ENCODE data around the gene OR7C2.

OR7C2 gene

GRCh38 chr19:14961956-14962685, 20.8 kb downstream of the OR7C2 start:
- no peak overlapping the region for H3K27ac ChIP-seq
- H3K9me3 ChIP-seq, result peaks cover 7% of the 10 kb centered on the region
- TF ChIP-seq, protein P1, sequence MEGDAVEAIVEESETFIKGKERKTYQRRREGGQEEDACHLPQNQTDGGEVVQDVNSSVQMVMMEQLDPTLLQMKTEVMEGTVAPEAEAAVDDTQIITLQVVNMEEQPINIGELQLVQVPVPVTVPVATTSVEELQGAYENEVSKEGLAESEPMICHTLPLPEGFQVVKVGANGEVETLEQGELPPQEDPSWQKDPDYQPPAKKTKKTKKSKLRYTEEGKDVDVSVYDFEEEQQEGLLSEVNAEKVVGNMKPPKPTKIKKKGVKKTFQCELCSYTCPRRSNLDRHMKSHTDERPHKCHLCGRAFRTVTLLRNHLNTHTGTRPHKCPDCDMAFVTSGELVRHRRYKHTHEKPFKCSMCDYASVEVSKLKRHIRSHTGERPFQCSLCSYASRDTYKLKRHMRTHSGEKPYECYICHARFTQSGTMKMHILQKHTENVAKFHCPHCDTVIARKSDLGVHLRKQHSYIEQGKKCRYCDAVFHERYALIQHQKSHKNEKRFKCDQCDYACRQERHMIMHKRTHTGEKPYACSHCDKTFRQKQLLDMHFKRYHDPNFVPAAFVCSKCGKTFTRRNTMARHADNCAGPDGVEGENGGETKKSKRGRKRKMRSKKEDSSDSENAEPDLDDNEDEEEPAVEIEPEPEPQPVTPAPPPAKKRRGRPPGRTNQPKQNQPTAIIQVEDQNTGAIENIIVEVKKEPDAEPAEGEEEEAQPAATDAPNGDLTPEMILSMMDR (IDR thresholded peaks at IDR 0.05), result no peak
- no peaks in the 10 kb centered on the region for H3K36me3 ChIP-seq
- H3K27me3 ChIP-seq, result no peaks in the 10 kb centered on the region
- H3K4me3 ChIP-seq (ENCODE audit: low read depth in 1 of 2, low read length in 1 of 2), result no peak overlapping the region
- H3K4me1 ChIP-seq (ENCODE audit: control insufficient read depth in 1 of 2, insufficient read depth in 1 of 2, low read depth in 1 of 2, low read length in 1 of 2), result no peaks in the 10 kb centered on the region

DNA sequence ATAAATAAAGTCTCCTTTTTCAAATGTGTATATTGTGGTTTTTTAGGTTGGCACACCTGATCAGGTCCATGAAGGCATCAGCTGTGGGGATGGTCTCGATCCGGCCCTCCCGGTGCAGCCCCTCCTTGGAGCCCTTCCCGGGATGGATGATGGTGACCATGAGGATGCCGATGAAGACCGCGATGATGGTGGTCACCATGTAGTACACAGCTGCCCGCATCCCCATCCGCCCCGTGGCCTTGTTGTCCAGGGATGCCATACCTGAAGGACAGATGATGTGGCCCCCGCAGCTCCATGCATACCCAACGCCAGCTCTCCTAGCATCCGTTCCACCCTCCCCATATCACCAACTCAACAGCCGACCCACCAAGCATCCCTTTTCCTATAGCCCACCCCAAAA, 27.0 kb downstream of the OR7C2 start:
- no peak overlapping the region for H3K27ac ChIP-seq
- H3K4me3 ChIP-seq (ENCODE audit: low read depth in 1 of 2, low read length in 1 of 2), result no peak overlapping the region
- no peaks in the 10 kb centered on the region for H3K4me1 ChIP-seq (ENCODE audit: control insufficient read depth in 1 of 2, insufficient read depth in 1 of 2, low read depth in 1 of 2, low read length in 1 of 2)

GRCh38 chr19:14971474-14971873, 30.2 kb downstream of the OR7C2 start:
- H3K27ac ChIP-seq, result no peak overlapping the region
- no peaks in the 10 kb centered on the region for H3K4me1 ChIP-seq (ENCODE audit: control insufficient read depth in 1 of 2, insufficient read depth in 1 of 2, low read depth in 1 of 2, low read length in 1 of 2)
- peaks cover 7% of the 10 kb centered on the region for H3K27me3 ChIP-seq
- no peaks in the 10 kb centered on the region for H3K9me3 ChIP-seq
- TF ChIP-seq, protein P1 (IDR thresholded peaks at IDR 0.05), result no peak
- H3K4me3 ChIP-seq (ENCODE audit: low read depth in 1 of 2, low read length in 1 of 2), result no peak overlapping the region
- H3K36me3 ChIP-seq, result no peaks in the 10 kb centered on the region

More for the DNA sequence above, 27.0 kb downstream of the OR7C2 start:
- H3K27me3 ChIP-seq, result no peaks in the 10 kb centered on the region
- H3K9me3 ChIP-seq, result no peaks in the 10 kb centered on the region
- H3K36me3 ChIP-seq, result no peaks in the 10 kb centered on the region
- TF ChIP-seq, protein P1 (IDR thresholded peaks at IDR 0.05), result no peak

DNA sequence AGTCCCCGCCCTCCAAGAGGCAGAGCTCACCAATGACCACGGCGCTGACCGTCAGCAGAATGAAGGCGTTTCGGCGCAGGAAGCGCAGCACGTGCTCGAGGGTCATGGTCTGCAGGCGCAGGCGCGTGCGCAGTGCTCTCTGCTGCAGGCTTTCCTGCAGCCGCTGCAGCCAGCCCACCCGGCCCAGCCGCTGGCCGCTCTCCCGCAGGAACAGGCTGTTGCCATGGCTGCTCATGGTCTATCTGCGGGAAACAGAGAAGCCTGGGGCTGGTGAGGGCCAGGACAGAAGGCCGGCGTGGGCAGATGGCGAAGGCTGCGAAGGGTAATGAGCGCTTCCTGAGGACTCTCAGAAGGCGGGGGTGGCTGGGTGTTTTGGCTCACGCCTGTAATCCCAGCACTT, 31.4 kb downstream of the OR7C2 start:
- Histone ChIP-seq H3K27ac (no peak overlapping the region), H3K4me3 (ENCODE audit: low read depth in 1 of 2, low read length in 1 of 2) (no peak overlapping the region), H3K9me3 (no peaks in the 10 kb centered on the region), H3K4me1 (ENCODE audit: control insufficient read depth in 1 of 2, insufficient read depth in 1 of 2, low read depth in 1 of 2, low read length in 1 of 2) (no peaks in the 10 kb centered on the region), H3K27me3 (peaks cover 19% of the 10 kb centered on the region), H3K36me3 (no peaks in the 10 kb centered on the region)
- TF ChIP-seq, protein P1 (IDR thresholded peaks at IDR 0.05), result no peak

DNA sequence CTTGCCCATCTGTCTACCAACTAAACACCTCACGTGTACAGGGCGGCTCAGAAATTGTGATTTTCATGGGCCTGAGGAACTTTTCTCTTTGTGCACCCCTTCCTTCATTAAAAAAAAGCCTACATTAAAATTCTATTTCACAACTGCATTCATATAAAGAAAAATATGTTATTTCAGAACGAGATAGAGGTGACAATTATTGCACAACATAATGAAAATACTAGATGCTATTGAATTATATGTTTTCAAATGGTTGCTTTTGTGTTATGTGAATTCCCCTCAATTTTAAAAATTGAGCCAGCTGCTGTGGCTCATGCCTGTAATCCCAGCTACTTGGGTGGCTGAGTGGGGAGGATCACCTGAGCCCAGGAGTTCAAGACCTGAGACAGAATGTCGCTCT, 33.2 kb downstream of the OR7C2 start:
- no peaks in the 10 kb centered on the region for H3K9me3 ChIP-seq
- peaks cover 37% of the 10 kb centered on the region for H3K27me3 ChIP-seq
- H3K4me3 ChIP-seq (ENCODE audit: low read depth in 1 of 2, low read length in 1 of 2), result no peak overlapping the region
- TF ChIP-seq, protein P1 (IDR thresholded peaks at IDR 0.05), result no peak
- no peaks in the 10 kb centered on the region for H3K4me1 ChIP-seq (ENCODE audit: control insufficient read depth in 1 of 2, insufficient read depth in 1 of 2, low read depth in 1 of 2, low read length in 1 of 2)
- H3K27ac ChIP-seq, result no peak overlapping the region
- no peaks in the 10 kb centered on the region for H3K36me3 ChIP-seq

All from neutrophil (primary cell).